Choroid plexus epithelial cell (primary cell): Measurements from ENCODE around the gene NMNAT3.

Experiments used
- DNase-seq: peaks from one replicate; pipeline ENCODE4 v3.0.0-alpha.2; 2010; ENCODE audit warnings: low read depth
- H3K4me3 ChIP-seq: 2 replicates; pipeline ENCODE4 v1.5.1; 2011; ENCODE audit warnings: low read depth, mild to moderate bottlenecking, control low read depth, low read length, moderate library complexity
- TF ChIP-seq, protein P1 (sequence below): conservative IDR thresholded peaks from 2 replicates; pipeline ENCODE4 v1.5.1; 2011; ENCODE audit warnings: low read depth, mild to moderate bottlenecking, control low read depth, inconsistent platforms, low read length, moderate library complexity

The NMNAT3 gene

DNA sequence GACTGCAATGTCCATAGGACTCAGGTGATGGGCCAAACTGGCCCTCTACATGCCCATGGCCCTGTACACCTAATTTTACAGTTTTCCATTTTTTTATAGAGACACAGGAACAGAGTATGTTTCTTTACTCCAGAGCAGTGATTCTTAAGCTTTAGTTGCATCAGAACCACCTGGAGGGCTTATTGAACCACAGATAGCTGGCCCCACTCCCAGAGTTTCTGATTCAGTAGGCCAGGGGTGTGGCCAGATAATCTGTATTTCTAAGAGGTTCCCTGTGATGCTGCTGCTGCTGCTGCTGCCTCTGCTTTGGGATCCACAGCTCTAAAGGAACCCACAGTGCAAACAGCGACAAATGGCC lies 143.3 kb downstream of the NMNAT3 start:
- H3K4me3 ChIP-seq: no peak overlapping the region
- peak; percentile 96 for DNase-seq
- TF ChIP-seq, protein P1, sequence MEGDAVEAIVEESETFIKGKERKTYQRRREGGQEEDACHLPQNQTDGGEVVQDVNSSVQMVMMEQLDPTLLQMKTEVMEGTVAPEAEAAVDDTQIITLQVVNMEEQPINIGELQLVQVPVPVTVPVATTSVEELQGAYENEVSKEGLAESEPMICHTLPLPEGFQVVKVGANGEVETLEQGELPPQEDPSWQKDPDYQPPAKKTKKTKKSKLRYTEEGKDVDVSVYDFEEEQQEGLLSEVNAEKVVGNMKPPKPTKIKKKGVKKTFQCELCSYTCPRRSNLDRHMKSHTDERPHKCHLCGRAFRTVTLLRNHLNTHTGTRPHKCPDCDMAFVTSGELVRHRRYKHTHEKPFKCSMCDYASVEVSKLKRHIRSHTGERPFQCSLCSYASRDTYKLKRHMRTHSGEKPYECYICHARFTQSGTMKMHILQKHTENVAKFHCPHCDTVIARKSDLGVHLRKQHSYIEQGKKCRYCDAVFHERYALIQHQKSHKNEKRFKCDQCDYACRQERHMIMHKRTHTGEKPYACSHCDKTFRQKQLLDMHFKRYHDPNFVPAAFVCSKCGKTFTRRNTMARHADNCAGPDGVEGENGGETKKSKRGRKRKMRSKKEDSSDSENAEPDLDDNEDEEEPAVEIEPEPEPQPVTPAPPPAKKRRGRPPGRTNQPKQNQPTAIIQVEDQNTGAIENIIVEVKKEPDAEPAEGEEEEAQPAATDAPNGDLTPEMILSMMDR: no peak

DNA sequence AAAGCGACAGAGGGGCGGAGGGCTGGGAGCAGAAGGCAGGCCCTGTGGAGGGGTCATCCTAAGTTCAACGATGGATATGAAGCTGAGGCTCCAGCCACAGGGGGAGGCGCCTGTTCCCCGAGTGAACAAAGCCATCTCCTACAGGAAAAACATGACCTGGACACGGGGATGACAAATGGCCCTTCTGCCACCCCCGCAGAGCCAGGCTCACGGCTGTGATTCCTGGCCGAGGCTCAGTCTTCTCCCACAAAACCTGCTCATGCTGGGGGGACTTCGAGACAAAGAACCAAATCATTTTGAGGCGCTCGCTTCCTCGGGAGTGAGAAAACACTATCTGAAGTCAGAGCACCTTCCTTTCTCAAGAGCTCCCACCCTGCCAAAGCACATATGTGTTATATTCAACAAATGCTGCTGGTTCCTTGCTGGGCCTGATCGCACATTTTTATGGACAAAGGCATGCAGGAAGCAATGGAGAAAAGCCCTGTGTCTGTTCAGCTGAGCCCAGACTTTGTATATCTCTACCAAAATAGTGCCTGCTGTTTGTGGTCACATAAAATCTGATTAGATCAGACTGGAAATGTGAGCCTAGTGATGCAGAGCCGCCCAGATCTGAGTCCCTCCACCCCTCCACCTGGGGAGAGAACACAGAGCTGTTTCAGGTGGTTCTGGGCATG lies 143.9 kb downstream of the NMNAT3 start:
- TF ChIP-seq, protein P1: no peak
- DNase-seq: peak; percentile 84
- no peak overlapping the region for H3K4me3 ChIP-seq

DNA sequence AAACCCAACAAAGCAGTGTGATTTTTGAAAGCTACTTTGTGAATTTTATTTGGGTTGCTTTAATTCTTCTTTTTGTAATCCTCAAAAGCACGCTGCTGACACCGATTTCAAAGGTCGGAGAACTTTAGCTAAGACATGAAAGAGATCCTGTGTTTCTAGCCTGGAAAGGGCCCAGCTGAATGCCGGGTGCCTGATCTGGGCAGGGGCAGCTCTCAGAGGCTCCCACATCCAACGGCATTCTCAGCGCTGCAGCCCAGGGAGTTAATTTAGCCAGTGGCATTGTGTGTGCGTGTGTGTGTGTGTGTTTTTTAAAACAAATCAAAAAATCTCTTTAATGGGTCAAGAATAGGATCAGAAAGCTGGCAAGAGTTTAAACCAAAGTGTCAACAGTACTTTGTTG lies 144.8 kb downstream of the NMNAT3 start:
- peak; percentile 40 for DNase-seq
- TF ChIP-seq, protein P1: no peak
- H3K4me3 ChIP-seq: no peak overlapping the region

DNA sequence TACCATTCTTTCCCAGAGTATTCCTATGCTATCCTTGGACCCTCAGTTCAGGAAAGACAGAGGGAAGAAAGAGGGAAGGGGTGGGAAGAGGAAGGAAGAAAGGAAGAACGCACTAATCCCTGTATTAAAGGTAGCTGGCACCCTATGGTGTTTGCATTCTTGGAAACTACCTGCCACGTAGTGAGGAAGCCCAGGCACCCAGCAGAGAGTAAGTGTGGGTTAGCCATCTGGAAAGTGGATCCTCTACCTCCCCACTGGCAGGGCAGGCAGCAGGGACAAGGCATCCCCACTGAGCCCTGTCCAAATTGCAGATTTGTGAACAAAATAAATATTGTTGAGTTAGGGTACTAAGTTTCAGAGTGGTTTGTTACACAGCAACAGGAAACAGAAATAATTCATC lies 147.1 kb downstream of the NMNAT3 start:
- no peak overlapping the region for H3K4me3 ChIP-seq
- no peak for DNase-seq
- TF ChIP-seq, protein P1: no peak

DNA sequence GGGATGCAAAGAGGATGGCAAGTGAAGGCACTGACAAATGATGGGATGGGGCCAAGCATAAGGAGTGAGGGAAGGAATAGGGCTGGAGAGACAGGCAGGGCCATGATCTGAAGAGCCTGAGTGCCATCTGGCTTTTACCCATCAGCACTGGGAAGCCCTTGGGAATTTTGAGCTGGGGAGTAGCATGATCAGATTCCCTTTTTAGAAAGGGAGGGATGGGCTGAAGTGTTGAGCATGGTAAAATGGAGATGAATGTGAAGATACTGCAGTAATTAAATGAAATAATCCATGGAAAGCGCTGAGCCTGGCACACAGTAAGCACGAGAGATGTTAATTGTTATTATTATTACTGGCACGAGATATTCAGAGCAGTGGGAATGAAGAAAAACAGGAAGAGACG lies 148.1 kb downstream of the NMNAT3 start:
- TF ChIP-seq, protein P1: no peak
- DNase-seq: no peak

DNA sequence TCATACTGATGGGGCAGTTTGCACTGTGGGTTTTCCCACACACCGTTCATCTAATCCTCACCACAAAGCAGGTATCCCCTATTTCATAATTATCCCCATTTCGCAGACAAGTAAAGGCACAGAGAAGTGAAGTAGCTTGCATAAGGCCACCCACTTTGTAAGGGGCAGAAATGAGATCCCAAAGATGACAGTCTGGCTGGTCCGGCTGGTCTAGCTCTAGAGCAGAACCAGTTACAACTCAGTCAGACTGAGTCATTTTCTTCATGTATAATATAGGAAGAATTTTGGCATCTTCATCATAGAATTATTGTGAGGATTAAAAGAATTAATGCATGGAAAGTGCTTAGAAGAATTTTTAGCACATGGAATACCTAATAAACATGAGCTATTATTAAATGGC lies 148.8 kb downstream of the NMNAT3 start:
- no peak overlapping the region for H3K4me3 ChIP-seq
- TF ChIP-seq, protein P1: no peak
- DNase-seq: no peak

More for the DNA sequence above, 148.1 kb downstream of the NMNAT3 start:
- no peak overlapping the region for H3K4me3 ChIP-seq

DNA sequence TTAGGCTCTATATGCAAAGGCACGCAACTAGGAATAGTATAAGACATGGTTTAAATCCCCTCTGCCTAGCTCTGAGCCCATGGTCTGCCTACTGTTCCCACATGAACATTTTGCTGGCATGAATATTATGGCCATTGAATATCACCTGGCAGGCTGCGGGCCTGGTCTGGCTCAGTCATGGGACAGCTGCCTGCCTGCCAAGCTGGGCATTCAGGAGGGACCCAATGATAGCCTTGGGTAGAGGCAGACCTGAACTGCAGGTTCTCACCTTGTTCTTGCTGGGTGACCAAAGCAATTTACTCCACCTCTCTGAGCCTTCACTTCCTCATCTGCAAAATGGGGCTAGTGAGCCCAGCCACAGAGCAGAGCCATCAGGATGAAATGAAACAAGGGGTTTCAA lies 149.5 kb downstream of the NMNAT3 start:
- TF ChIP-seq, protein P1: no peak
- no peak for DNase-seq
- no peak overlapping the region for H3K4me3 ChIP-seq
